HG02840 (cell line): ENCODE results near the gene TBC1D5.
"Not testable (repeated sequence)": the region's sequence is repeated elsewhere in the genome, so short reads cannot be mapped to it uniquely, and the experiment has no call there.

Experiments
- ATAC-seq: cut with Tn5 transposase; IDR thresholded peaks from one replicate; pipeline ENCODE4 v1.9.1; 2021; ENCODE audit warnings: mild to moderate bottlenecking, moderate library complexity, moderate number of reproducible peaks; ENCODE audit not compliant: unreplicated experiment, low FRiP score

TBC1D5 gene

DNA sequence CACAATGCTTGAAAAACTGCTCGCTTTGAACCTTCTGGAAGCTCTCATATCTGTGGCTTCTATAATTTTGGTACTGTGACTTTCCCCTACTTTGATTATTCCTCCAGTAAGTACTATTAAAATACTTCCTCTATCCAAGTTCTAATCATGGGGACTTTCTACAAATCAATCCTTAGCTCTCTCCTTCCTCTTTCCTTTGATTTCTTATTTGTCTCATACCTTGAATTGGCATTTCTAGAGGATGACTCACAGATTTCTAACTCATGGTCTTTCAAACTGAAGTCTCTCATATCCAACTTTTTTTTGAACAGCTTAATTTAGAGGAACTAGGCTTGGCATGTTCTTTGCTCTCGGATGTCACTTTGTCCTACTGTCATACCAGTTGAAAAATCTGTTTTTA, 241.8 kb downstream of the TBC1D5 start:
- ATAC-seq = no peak

DNA sequence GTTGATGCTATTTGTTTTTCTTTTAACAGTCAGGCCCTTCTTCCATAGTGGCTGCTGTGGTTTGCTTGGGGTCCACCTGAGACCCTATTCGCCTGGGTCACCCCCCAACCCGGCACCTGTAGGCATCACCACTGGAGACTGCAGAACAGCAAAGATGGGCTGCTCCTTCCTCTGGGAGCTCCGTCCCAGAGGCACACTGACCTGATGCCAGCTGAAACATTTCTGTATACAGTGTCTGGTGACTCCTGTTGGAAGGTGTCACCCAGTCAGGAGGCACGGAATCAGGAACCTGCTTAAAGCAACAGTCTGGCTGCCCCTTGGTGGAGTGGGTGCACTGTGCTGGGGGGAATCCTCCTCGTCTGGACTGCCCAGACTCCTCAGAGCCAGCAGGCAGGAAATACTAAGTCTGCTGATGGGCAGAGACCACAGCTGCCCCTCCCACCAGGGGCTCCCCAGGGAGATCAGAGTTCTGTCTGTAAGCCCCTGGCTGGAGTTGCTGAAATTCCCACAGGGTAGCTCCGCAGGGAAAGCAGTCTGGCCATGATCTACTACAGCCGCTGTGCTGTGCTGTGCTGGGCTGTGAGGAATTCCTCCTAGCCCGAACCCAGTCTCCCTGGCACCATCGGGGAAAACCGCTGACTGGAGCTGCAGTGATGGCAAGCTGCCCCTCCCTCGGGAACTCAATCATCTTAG, 248.2 kb downstream of the TBC1D5 start:
- ATAC-seq = no peak

DNA sequence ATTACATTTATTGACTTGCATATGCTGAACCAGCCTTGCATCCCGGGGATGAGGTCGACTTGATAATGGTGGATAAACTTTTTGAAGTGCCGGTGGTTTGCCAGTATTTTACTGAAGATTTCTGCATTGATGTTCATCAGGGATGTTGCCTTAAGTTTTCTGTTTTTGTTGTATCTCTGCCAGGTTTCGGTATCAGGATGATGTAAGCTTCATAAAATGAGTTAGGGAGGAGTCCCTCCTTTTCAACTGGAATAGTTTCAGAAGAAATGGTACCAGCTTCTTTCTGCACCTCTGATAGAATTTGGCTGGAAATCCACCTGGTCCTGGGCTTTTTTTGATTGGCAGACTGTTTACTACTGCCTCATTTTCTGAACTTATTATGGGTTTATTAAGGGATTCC, 250.8 kb downstream of the TBC1D5 start:
- ATAC-seq = no peak

DNA sequence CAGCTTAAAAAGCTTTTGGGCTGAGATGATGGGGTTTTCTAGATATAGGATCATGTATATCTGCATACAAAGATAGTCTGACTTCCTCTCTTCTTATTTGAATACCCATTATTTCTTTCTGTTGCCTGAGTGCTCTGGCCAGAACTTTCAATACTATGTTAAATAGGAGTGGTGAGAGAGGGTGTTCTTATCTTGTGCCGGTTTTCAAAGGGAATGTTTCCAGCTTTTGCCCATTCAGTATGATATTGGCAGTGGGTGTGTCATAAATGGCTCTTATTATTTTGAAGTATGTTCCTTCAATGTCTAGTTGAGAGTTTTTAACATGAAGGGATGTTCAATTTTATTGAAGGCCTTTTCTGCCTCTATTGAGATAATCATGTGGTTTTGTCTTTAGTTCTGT, 251.2 kb downstream of the TBC1D5 start:
- ATAC-seq = not testable (repeated sequence)

DNA sequence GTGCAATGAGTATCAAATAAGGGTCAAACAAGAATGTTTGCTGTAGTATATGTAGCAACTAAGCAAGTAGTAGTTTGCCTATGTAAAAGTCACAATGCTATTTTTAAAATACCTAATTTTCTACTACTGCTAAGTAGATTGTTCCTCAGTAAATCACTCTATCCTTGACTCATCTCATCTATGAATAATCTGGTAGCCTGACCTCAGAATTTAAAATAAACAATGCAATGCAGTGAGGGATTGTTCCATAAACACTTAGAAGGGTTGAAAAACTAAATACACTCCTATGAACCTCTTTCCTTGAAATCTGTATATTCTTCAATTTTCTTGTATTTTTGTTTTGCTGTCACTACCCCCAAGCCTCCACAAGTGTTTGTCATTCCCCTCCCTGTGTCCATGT, 253.3 kb downstream of the TBC1D5 start:
- ATAC-seq = no peak

DNA sequence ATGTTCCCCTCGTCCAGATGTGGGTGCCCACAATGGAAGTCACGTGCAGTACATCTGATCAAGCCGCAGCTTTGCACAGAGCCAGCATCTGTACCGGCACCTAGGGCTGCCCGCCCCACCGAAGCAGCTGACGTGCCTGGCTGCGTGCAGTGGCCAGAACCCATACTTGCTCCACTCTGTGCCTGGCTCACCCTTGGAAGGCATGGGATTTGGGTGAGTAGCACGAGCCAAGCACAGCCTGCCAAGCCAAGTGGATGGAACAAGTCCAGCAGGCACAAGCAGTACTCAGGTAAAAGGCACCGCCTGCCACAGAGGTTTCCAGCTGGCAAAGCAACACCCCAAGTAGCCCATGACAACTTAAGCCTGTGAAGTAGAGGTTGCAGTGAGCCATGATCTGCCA, 261.3 kb downstream of the TBC1D5 start:
- no peak for ATAC-seq

DNA sequence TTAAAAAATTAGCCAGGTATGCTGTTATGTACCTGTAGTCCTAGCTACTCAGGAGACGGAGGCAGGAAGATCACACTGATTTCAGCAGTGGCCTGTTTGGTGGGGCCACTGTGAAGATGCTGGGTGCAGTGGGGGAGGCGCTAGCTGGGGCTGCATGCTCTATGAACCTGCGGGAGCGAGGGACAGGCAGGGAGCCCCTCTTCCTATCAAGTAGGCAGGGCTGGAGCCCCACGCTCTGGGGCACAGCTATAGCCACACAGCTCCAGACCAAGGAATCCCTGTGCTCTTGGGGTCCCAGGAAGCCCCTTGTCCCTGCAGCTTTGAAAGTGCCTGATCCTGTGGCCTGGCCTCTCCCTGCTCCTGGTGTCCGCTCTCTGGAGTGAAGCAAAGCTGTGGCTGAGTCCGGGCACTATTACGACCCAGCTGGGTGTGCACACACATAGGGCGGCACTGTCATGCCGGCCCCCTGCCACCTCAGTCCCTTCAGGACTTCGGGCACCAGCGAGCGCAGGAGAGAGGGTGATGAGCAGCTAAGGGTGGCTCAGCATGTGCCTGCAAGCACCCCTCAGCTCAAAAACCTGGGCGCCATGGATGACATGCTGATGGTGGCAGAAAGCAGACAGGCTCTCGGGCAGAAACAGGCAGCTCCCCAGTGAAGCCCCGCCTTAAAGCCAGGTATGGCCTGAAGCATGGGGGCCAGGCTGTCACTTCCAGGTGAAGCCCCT, 262.6 kb downstream of the TBC1D5 start:
- no peak for ATAC-seq

DNA sequence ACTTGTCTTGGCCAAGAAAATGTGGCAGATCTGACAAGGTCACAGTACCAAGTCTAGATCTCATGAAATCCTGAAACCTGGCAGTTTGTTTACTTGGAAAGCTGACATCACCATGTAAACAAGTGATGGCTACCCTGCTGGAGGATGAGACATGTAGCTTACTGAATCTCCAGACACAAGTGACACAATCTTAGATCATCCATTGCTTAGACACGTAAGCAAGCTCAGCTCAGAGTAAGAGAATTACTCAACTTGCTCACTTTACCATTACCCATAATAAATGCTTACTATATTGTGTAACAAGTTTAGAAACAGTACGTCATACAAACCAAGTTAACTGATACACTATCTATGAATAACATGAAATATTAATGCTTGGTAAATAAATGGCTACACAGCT, 263.8 kb downstream of the TBC1D5 start:
- ATAC-seq = no peak

DNA sequence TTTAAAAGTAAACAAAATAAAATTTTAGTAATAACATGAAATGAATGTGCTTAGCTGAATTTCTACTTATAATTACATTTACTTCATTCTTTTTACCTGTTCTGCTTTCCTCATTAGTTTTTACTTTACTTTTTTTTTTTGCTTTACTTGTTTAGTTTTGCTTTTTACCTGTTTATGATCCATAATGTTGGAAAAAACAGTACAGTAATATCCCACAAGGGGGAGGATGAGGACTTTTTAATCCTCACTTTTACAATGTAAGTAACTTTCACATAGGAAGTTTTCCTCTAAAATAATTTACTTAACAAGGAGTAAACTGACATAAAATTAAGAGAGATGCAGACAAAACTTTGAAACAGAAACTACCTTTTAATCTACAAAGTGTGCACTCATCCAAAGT, 268.7 kb downstream of the TBC1D5 start:
- no peak for ATAC-seq

DNA sequence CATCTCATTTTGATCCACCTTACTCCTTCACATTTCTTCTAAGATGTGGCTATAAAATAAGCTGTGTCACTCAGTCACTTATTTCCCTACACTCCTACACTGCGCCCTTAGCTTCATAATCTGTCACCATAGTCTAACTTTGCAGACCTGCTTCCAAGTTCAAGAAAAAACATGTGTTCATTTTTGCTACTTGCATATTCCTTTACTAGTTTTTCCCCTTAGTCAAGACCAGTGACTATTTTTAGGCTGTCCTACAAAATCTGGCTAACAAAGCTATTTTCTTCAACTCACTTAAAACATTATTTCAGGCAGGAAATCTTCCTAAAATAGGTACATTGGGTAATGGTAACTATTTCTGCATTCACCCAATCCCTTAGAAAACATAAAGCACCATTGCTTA, 272.5 kb downstream of the TBC1D5 start:
- no peak for ATAC-seq

DNA sequence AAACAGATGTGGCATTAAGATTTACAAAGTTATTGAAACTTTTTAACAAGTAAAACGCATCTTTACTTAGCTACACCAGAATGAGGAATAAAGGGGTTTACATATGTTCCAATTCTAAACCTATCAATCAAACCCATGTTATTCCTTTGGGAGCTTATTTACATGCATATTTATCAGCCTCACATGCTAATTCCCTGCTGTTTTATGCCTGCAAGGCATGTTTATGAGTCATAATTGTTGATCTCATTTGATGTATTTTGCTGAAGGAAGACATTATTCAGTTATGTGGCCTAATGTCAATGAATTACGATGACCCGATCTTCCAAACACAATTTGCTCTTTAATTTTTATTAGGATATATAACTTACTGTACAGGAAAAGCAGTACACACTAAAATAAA, 272.9 kb downstream of the TBC1D5 start:
- no peak for ATAC-seq

DNA sequence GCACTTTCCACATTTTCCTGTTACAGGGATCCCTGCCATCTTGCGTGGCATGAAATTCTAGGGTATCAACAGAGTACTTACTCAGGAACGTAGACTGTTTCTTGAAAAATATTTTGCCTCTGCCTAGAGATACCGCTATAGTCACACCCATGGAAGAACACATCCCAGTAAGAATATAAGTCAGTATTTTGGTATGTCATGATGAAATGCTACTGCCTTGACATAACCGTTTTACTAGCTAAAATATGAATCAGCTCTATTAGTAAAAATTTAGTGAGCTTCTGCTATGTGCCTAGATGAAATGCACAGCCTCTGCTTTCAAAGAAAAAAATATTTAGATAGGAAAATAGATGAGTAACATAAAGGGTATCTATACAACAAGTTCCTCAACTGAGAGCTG, 276.4 kb downstream of the TBC1D5 start:
- ATAC-seq = no peak

DNA sequence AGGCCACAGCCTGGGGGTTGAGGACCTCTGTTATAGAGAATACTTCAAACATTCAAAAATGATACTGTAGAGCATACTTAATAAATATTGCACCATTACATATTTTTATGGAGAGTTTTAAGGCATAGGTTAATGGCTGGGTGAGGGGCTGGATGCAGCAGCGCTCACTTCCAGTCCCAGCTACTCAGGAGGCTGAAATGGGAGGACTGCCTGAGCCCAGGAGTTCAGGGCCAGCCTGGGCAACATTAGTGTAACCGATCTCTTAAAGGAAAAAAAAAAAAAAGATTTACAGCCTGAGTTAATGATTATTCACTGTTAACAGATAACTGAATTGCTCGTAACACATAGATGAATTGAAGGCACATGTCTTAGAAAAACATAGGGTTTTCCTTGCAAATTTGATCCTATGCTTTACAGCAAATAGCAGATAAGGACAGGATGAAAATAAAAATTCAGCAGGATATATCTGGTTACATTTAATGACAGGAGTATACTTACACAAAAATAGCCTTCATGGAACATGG, 282.9 kb downstream of the TBC1D5 start:
- ATAC-seq = no peak

DNA sequence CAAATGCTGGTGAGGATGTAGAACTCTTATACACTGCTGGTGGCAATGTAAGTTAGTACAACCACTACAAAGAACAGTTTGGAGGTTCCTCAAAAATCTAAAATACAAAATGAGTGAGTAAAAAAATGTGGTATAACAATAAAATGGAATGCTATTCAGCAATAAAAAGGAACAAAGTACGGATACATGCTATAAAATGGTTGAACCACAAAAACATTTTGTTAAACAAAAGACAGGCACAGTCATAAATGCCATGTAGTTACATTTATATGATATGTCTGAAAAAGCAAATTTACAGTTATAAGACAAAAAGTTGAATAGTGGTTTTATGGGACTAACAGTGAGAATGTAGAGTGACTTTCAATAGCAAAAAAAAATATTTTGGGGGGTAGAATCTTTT, 285.8 kb downstream of the TBC1D5 start:
- ATAC-seq = no peak

DNA sequence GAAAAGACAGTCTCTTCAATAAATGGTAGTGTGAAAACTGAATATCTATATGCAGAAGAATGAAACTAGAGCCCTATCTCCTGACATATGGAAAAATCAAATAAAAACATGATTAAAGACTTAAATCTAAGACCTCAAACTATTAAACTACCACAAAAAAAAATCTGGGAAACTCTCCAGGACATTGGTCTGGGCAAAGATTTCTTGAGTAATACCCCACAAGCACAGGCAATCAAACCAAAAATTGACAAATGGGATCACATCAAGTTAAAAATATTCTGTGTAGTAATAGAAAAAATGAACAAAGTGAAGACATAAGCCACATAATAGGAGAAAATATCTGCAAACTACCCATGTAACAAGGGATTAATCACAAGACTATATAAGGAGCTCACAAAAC, 286.4 kb downstream of the TBC1D5 start:
- no peak for ATAC-seq

DNA sequence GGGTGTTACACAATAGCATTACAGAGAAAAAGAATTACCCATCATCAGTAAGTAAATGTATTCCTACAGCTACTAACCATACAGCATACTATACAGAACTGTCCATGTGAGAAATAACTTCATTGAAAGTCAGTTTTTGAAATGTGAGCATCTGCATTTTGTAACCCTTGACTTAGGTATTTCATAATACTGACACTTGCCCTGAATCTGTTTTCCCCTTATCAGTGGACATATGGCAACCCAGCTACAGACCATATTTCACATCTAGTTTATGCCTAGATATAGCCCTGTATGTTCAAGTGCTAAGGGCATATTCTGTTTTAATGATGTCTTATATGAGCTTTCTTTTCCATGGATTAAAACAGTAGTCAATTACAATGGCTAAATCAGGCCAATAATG, 297.6 kb downstream of the TBC1D5 start:
- no peak for ATAC-seq

DNA sequence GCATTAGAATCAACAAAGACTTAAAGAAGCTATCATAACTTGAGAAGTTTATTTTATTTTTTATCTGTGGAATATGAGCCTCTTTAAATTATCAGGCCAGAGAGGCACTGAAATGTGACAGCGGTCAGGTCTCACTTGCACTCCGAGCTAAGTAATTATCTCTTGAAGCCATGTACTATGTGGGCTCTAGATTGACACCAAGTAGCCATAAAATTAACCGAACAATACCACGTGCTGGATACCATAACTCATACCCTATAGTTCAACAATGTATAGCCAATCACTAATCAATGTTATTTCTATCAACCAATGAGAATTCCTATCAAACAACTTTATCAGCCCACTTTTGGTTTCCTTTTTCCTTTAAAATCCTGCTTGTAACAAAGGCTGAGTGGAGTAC, 299.3 kb downstream of the TBC1D5 start:
- ATAC-seq = no peak

DNA sequence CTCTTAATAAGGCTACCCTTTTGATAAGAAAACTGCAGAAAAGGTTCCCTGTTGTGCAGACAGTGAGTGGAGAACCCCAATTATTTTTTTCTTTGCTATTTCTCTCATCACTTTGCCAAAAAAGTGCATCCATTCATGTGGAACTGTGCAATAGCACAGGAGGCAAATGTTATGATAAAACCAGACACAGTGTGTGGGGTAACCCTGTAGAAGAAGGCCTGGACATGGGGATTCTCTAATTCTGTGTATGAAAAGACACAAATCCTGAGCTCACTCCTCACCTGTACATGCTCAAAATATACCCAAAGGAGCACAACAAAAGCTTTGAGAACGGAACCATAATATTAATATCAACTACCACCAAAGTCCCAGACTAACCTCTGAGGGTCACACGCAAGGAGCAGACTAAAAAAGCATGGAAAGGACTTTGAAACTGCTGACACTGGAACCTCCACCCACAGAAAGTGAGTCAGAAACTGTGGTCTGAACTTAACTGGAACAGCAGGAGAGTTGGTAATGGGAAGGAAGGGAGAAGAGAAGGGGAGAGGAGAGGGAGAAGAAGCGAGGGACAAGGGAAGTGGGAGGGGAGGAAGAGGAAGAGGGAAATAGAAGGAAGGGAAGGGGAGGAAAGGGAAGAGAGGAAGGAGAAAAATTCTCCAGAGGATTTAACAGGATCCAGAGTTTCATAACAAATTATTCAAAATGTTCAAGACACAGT, 299.9 kb downstream of the TBC1D5 start:
- no peak for ATAC-seq

DNA sequence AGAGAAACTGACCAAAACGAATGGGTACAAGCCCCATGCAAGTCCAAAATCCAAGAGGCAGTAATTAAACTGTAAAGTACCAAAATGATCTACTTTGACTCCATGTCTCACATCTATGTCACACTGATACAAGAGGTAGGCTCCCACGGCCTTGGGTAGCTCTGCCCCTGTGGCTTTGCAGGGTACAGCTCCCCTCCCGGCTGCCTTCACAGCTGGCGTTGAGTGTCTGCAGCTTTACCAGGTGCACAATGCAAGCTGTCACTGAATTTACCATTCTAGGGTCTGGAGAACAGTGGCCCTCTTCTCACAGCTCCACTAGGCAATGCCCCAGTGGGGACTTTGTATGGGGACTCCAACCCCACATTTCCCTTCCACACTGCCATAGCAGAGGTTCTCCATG, 308.6 kb downstream of the TBC1D5 start:
- no peak for ATAC-seq

DNA sequence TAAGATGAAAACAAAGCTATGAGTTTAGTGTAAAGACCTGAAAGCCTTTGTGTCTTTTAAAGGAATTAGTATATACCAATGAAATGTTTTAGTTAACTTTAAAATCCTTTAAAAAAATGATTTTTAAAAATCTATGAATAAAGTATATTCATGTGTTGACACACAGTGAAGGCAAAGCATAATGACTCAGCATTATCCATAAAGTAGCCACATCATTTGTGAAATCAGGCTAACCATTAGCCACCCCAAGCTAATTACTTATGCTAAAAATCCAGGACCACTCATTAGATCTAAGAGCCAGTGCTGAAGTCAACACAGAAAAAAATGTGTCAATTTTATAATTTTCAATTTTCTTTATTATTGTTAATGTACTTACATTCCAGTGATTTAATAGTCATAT, 310.2 kb downstream of the TBC1D5 start:
- ATAC-seq = no peak

DNA sequence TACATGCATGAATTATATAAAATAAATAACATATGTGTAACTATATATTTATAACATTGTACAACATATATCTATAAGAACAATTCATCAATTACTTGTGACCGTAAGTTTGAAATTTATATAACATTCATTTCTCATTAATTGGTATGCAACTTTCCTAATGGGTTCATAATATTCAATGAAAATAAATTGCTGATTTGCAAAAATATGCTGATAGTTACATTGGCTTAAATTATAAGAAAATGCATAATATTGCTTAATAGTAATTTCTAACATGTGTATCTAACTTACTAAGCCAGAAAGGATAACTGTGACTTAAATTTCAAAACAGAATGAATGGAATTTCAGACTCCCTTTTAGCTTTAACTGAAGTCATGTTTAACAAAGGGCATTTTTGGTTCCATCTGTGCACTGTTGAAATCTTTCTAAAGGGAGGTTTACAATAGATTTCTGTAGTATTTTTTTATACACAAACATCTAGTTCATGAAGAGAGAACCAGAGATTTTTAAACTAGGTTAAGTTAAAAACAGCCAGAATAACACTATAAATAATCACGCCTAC, 310.9 kb downstream of the TBC1D5 start:
- no peak for ATAC-seq
